Activated T-cell treated with anti-CD3 and anti-CD28 coated beads, Interleukin-2, amount 50 U/mL, for 4 hours (primary cell): ENCODE measurements around the gene MLANA. TPM values are rescaled to one million over a fixed set of nuclear protein-coding genes. Genes with fewer than 3 reads are reported as not detected.
A peak's percentile ranks its signal among the peaks of the same experiment; 100 is the strongest.

Experiments
- ATAC-seq, 2 donors: fragments of 200-7000 bp; cut with Tn5 transposase; one replicate each; pipeline ENCODE4 v1.10.0; 2021
- DNase-seq: peaks from one replicate; pipeline ENCODE4 v3.0.0-alpha.2; 2020
- H3K27me3 Mint-ChIP-seq: one replicate; pipeline ENCODE4 v1.8.0; 2021; ENCODE audit warnings: low read depth, mixed read lengths
- H3K36me3 Mint-ChIP-seq: one replicate; pipeline ENCODE4 v1.8.0; 2022; ENCODE audit warnings: mixed read lengths; ENCODE audit not compliant: insufficient read depth
- H3K4me1 Mint-ChIP-seq: one replicate; pipeline ENCODE4 v1.8.0; 2021; ENCODE audit warnings: low read depth, mixed read lengths
- H3K4me3 Mint-ChIP-seq: one replicate; pipeline ENCODE4 v1.8.0; 2021; ENCODE audit warnings: mild to moderate bottlenecking, moderate library complexity, mixed read lengths
- H3K9me3 Mint-ChIP-seq: one replicate; pipeline ENCODE4 v1.8.0; 2021; ENCODE audit warnings: mixed read lengths
- total RNA-seq, 3 donors: library from RNA; stranded (reverse); gene quantifications; one replicate each; pipeline ENCODE4 v1.2.1, GENCODE V29; 2021

MLANA gene
- not detected for total RNA-seq

- Mint-ChIP-seq H3K27me3 (no peaks in the 10 kb centered on the region), H3K36me3 (peaks cover 1% of the 10 kb centered on the region), H3K4me3 (no peak within 1 kb of the TSS), H3K4me1 (peaks cover 4% of the 10 kb centered on the region), H3K9me3 (no peaks in the 10 kb centered on the region)
- no peak for ATAC-seq
- no peak for DNase-seq
Measured at GRCh38 chr9:5890641-5891040, at the start of gene MLANA. Gene MLANA, plus strand, starts transcription at chr9:5890889. Its CDS starts 1,586 bp downstream, at chr9:5892475.

GRCh38 chr9:5841771-5842573, 48.7 kb upstream of the MLANA start:
- no peaks in the 10 kb centered on the region for H3K27me3 Mint-ChIP-seq
- ATAC-seq (peak; percentile 76 to 82), DNase-seq (peak; percentile 42)
- no peaks in the 10 kb centered on the region for H3K9me3 Mint-ChIP-seq
- H3K36me3 Mint-ChIP-seq = no peaks in the 10 kb centered on the region
- H3K4me3 Mint-ChIP-seq = peak overlapping the region; percentile 68
- H3K4me1 Mint-ChIP-seq = peaks cover 57% of the 10 kb centered on the region

- no peaks in the 10 kb centered on the region for H3K27me3 Mint-ChIP-seq
- H3K4me1 Mint-ChIP-seq = peaks cover 58% of the 10 kb centered on the region
- ATAC-seq (no peak), DNase-seq (no peak)
- H3K36me3 Mint-ChIP-seq = no peaks in the 10 kb centered on the region
- H3K9me3 Mint-ChIP-seq = no peaks in the 10 kb centered on the region
- H3K4me3 Mint-ChIP-seq = no peak overlapping the region
Measured at GRCh38 chr9:5842929-5843793, 47.5 kb upstream of the MLANA start.

- ATAC-seq (no peak), DNase-seq (no peak)
- Mint-ChIP-seq H3K36me3 (no peaks in the 10 kb centered on the region), H3K4me3 (peak overlapping the region; percentile 66), H3K4me1 (peaks cover 58% of the 10 kb centered on the region), H3K9me3 (no peaks in the 10 kb centered on the region), H3K27me3 (no peaks in the 10 kb centered on the region)
Measured at GRCh38 chr9:5843794-5844471, 46.8 kb upstream of the MLANA start.

- ATAC-seq (no peak), DNase-seq (no peak)
- H3K9me3 Mint-ChIP-seq = no peaks in the 10 kb centered on the region
- no peaks in the 10 kb centered on the region for H3K36me3 Mint-ChIP-seq
- peak overlapping the region; percentile 66 for H3K4me3 Mint-ChIP-seq
- no peaks in the 10 kb centered on the region for H3K27me3 Mint-ChIP-seq
- peaks cover 57% of the 10 kb centered on the region for H3K4me1 Mint-ChIP-seq
Measured at GRCh38 chr9:5845157-5845531, 45.5 kb upstream of the MLANA start.

GRCh38 chr9:5846096-5846495, 44.6 kb upstream of the MLANA start:
- H3K27me3 Mint-ChIP-seq = no peaks in the 10 kb centered on the region
- no peak overlapping the region for H3K4me3 Mint-ChIP-seq
- no peaks in the 10 kb centered on the region for H3K36me3 Mint-ChIP-seq

GRCh38 chr9:5846501-5846921, 44.2 kb upstream of the MLANA start:
- Mint-ChIP-seq H3K9me3 (no peaks in the 10 kb centered on the region), H3K4me1 (peaks cover 60% of the 10 kb centered on the region), H3K27me3 (no peaks in the 10 kb centered on the region), H3K36me3 (no peaks in the 10 kb centered on the region), H3K4me3 (no peak overlapping the region)
- ATAC-seq = no peak
- DNase-seq = no peak

More at GRCh38 chr9:5846096-5846495, 44.6 kb upstream of the MLANA start:
- Mint-ChIP-seq H3K4me1 (peaks cover 60% of the 10 kb centered on the region), H3K9me3 (no peaks in the 10 kb centered on the region)
- DNase-seq (no peak), ATAC-seq (no peak)

GRCh38 chr9:5848372-5848882, 42.3 kb upstream of the MLANA start:
- ATAC-seq (no peak), DNase-seq (no peak)
- Mint-ChIP-seq H3K4me3 (no peak overlapping the region), H3K9me3 (no peaks in the 10 kb centered on the region), H3K4me1 (peaks cover 61% of the 10 kb centered on the region), H3K36me3 (no peaks in the 10 kb centered on the region), H3K27me3 (no peaks in the 10 kb centered on the region)

GRCh38 chr9:5850724-5851122, 40.0 kb upstream of the MLANA start:
- Mint-ChIP-seq H3K4me3 (no peak overlapping the region), H3K4me1 (peaks cover 53% of the 10 kb centered on the region), H3K9me3 (no peaks in the 10 kb centered on the region), H3K27me3 (no peaks in the 10 kb centered on the region), H3K36me3 (no peaks in the 10 kb centered on the region)
- no peak for DNase-seq
- no peak for ATAC-seq

GRCh38 chr9:5851445-5851844, 39.2 kb upstream of the MLANA start:
- DNase-seq = peak; percentile 18

GRCh38 chr9:5852987-5853386, 37.7 kb upstream of the MLANA start:
- ATAC-seq (no peak), DNase-seq (no peak)
- Mint-ChIP-seq H3K4me3 (no peak overlapping the region), H3K9me3 (no peaks in the 10 kb centered on the region), H3K4me1 (peaks cover 45% of the 10 kb centered on the region), H3K27me3 (no peaks in the 10 kb centered on the region), H3K36me3 (peaks cover 5% of the 10 kb centered on the region)

More at GRCh38 chr9:5851445-5851844, 39.2 kb upstream of the MLANA start:
- Mint-ChIP-seq H3K4me1 (peaks cover 50% of the 10 kb centered on the region), H3K36me3 (peaks cover 5% of the 10 kb centered on the region), H3K4me3 (no peak overlapping the region), H3K9me3 (no peaks in the 10 kb centered on the region), H3K27me3 (no peaks in the 10 kb centered on the region)
- peak; percentile 95 to 99 for ATAC-seq

- ATAC-seq (no peak), DNase-seq (no peak)
- H3K27me3 Mint-ChIP-seq = no peaks in the 10 kb centered on the region
- peaks cover 44% of the 10 kb centered on the region for H3K4me1 Mint-ChIP-seq
- H3K4me3 Mint-ChIP-seq = no peak overlapping the region
- H3K9me3 Mint-ChIP-seq = no peaks in the 10 kb centered on the region
- peaks cover 5% of the 10 kb centered on the region for H3K36me3 Mint-ChIP-seq
Measured at GRCh38 chr9:5853617-5854016, 37.1 kb upstream of the MLANA start.

- ATAC-seq = peak; percentile 20 to 31
Measured at GRCh38 chr9:5854063-5854790, 36.5 kb upstream of the MLANA start.

More at GRCh38 chr9:5854063-5854790, 36.5 kb upstream of the MLANA start:
- Mint-ChIP-seq H3K27me3 (no peaks in the 10 kb centered on the region), H3K4me1 (peaks cover 44% of the 10 kb centered on the region), H3K9me3 (no peaks in the 10 kb centered on the region), H3K4me3 (no peak overlapping the region), H3K36me3 (peaks cover 5% of the 10 kb centered on the region)
- DNase-seq = no peak
